WTC11 (cell line): ENCODE measurements around the gene PTGIS. TPM values are rescaled to one million over a fixed set of nuclear protein-coding genes. Genes with fewer than 3 reads are reported as not detected.
A peak's percentile ranks its signal among the peaks of the same experiment; 100 is the strongest.

Experiments
- ATAC-seq: fragments of 200-7000 bp; cut with Tn5 transposase; 2 replicates; pipeline ENCODE4 v1.10.0; 2021; ENCODE audit warnings: mild to moderate bottlenecking, moderate library complexity
- CTCF ChIA-PET: fragments of 300-600 bp; sonication (Branson Sonifier 250); formaldehyde crosslinking; loops from one replicate; lab custom pipeline; 2021; ENCODE audit warnings: antibody characterized with exemption; lab: Charles Lee
- POLR2A ChIA-PET: fragments of 350-600 bp; sonication (Branson Sonifier 250); formaldehyde crosslinking; loops from one replicate; lab custom pipeline; 2021; ENCODE audit warnings: antibody characterized with exemption; lab: Charles Lee
- DNase-seq: peaks from one replicate; pipeline ENCODE4 v3.0.0; 2021; ENCODE audit warnings: low spot score
- H3K27ac Mint-ChIP-seq: 2 replicates; pipeline ENCODE4 v1.8.0; 2021; ENCODE audit warnings: mixed read lengths
- H3K27me3 Mint-ChIP-seq: 2 replicates; pipeline ENCODE4 v1.8.0; 2021; ENCODE audit warnings: low read depth, mild to moderate bottlenecking, moderate library complexity, mixed read lengths
- H3K36me3 Mint-ChIP-seq: 2 replicates; pipeline ENCODE4 v1.8.0; 2021; ENCODE audit warnings: mixed read lengths
- H3K4me1 Mint-ChIP-seq: 2 replicates; pipeline ENCODE4 v1.8.0; 2022; ENCODE audit warnings: mixed read lengths
- H3K4me3 Mint-ChIP-seq: 2 replicates; pipeline ENCODE4 v1.8.0; 2021; ENCODE audit warnings: mild to moderate bottlenecking, moderate library complexity, mixed read lengths
- H3K9me3 Mint-ChIP-seq: 2 replicates; pipeline ENCODE4 v1.8.0; 2021; ENCODE audit warnings: mixed read lengths
- CREB1 ChIP-seq: sonication (generic); formaldehyde crosslinking; IDR thresholded peaks from 2 replicates; pipeline ENCODE4 v1.8.0; 2023; ENCODE audit warnings: mild to moderate bottlenecking, missing genetic modification reagents
- ETV6 ChIP-seq: sonication (generic); formaldehyde crosslinking; IDR thresholded peaks from 2 replicates; pipeline ENCODE4 v1.8.1; 2022; ENCODE audit warnings: mild to moderate bottlenecking, missing genetic modification reagents
- GABPB1 ChIP-seq: sonication (generic); formaldehyde crosslinking; IDR thresholded peaks from 2 replicates; pipeline ENCODE4 v1.8.1; 2023; ENCODE audit warnings: mild to moderate bottlenecking, missing genetic modification reagents
- GTF2I ChIP-seq: fragments of 250-450 bp; sonication (Bioruptor Pico); conservative IDR thresholded peaks from 2 replicates; pipeline ENCODE4 v1.4.0; 2021; ENCODE audit warnings: mild to moderate bottlenecking
- MYBL2 ChIP-seq: sonication (generic); formaldehyde crosslinking; IDR thresholded peaks from 2 replicates; pipeline ENCODE4 v1.8.1; 2023; ENCODE audit warnings: mild to moderate bottlenecking, moderate library complexity, missing genetic modification reagents
- SP1 ChIP-seq: sonication (generic); formaldehyde crosslinking; conservative IDR thresholded peaks from 2 replicates; pipeline ENCODE4 v1.8.1; 2022; ENCODE audit warnings: missing genetic modification reagents
- ZNF138 ChIP-seq: sonication (generic); formaldehyde crosslinking; conservative IDR thresholded peaks from 2 replicates; pipeline ENCODE4 v1.8.1; 2022; ENCODE audit warnings: mild to moderate bottlenecking, moderate library complexity, missing genetic modification reagents
- ZNF219 ChIP-seq: sonication (generic); formaldehyde crosslinking; IDR thresholded peaks from 2 replicates; pipeline ENCODE4 v1.8.0; 2023; ENCODE audit warnings: missing genetic modification reagents, mild to moderate bottlenecking, borderline replicate concordance
- total RNA-seq: library from RNA; stranded (reverse); gene quantifications from 3 replicates; pipeline ENCODE4 v1.2.3, GENCODE V29; 2021
- TF ChIP-seq, protein P1 (sequence below): fragments of 200-600 bp; IDR thresholded peaks from 2 replicates; pipeline ENCODE4 v1.8.0; 2022; ENCODE audit warnings: antibody characterized with exemption
- TF ChIP-seq, protein P2 (sequence below): sonication (generic); formaldehyde crosslinking; IDR thresholded peaks from 2 replicates; pipeline ENCODE4 v1.8.0; 2023; ENCODE audit warnings: missing genetic modification reagents
- TF ChIP-seq, protein P3 (sequence below): sonication (generic); formaldehyde crosslinking; IDR thresholded peaks from 2 replicates; pipeline ENCODE4 v1.8.0; 2022; ENCODE audit warnings: mild to moderate bottlenecking, missing genetic modification reagents
- TF ChIP-seq, protein P4 (sequence below): fragments of 250-450 bp; sonication (Bioruptor Pico); IDR thresholded peaks from 2 replicates; pipeline ENCODE4 v1.9.0; 2021; ENCODE audit warnings: mild to moderate bottlenecking, borderline replicate concordance
- TF ChIP-seq, protein P5 (sequence below): sonication (generic); formaldehyde crosslinking; conservative IDR thresholded peaks from 2 replicates; pipeline ENCODE4 v1.8.1; 2023; ENCODE audit warnings: mild to moderate bottlenecking, low read depth, missing genetic modification reagents, moderate library complexity
- TF ChIP-seq, protein P6 (sequence below): sonication (generic); formaldehyde crosslinking; IDR thresholded peaks from 2 replicates; pipeline ENCODE4 v1.8.1; 2023; ENCODE audit warnings: mild to moderate bottlenecking, moderate library complexity, missing genetic modification reagents

Gene PTGIS
- total RNA-seq, 1 experiment from 2014 or later: 24.3 TPM

DNA sequence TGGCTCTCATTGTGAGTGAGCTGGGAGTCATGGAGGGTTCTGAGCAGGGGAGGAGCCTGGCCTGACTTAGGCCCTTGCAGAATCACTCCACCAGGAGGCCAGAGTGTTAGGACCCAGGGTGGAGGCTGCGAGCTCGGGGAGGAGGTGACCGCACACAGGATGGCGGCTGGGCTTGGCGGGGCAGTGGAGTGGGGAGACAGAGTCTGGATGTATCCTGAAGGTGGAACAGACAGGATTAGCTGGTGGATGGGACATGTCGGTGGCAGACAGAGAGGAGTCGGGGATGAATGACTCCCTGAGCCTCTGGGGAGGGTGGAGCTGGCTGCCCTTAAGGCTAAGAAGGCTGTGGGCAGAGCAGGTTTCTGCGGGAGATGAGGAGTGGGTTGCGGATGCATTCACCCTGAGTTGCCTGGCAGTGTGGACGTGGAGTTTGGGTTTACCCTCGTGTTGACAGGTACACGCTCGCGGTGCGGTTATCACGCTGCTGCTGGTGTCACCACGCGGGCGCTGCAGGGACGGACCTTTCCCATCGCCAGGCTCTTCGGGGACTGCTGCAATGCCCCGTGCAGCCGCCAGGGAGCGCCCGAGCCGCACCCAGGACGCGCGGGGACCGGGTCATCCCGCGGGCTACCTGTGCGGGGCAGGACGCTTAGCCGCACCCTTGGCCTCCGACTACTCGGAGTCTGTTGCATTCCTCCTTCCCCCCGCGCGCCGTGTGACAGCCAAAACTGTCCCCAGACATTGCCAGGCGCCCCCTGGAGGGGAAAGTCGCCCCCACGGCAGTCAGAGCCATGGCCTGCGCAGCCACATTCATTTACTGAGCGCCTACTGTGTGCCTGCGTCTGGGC lies 43.0 kb upstream of the PTGIS start (continued):
- TF ChIP-seq, protein P1, sequence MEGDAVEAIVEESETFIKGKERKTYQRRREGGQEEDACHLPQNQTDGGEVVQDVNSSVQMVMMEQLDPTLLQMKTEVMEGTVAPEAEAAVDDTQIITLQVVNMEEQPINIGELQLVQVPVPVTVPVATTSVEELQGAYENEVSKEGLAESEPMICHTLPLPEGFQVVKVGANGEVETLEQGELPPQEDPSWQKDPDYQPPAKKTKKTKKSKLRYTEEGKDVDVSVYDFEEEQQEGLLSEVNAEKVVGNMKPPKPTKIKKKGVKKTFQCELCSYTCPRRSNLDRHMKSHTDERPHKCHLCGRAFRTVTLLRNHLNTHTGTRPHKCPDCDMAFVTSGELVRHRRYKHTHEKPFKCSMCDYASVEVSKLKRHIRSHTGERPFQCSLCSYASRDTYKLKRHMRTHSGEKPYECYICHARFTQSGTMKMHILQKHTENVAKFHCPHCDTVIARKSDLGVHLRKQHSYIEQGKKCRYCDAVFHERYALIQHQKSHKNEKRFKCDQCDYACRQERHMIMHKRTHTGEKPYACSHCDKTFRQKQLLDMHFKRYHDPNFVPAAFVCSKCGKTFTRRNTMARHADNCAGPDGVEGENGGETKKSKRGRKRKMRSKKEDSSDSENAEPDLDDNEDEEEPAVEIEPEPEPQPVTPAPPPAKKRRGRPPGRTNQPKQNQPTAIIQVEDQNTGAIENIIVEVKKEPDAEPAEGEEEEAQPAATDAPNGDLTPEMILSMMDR: peak; percentile 100
- TF ChIP-seq ZNF138 (CRISPR knock-in tag): no peak
- TF ChIP-seq, protein P2, sequence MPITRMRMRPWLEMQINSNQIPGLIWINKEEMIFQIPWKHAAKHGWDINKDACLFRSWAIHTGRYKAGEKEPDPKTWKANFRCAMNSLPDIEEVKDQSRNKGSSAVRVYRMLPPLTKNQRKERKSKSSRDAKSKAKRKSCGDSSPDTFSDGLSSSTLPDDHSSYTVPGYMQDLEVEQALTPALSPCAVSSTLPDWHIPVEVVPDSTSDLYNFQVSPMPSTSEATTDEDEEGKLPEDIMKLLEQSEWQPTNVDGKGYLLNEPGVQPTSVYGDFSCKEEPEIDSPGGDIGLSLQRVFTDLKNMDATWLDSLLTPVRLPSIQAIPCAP (CRISPR knock-in tag): no peak
- TF ChIP-seq ZNF219 (CRISPR knock-in tag): no peak
- no peak for TF ChIP-seq MYBL2 (CRISPR knock-in tag)
- TF ChIP-seq, protein P3, sequence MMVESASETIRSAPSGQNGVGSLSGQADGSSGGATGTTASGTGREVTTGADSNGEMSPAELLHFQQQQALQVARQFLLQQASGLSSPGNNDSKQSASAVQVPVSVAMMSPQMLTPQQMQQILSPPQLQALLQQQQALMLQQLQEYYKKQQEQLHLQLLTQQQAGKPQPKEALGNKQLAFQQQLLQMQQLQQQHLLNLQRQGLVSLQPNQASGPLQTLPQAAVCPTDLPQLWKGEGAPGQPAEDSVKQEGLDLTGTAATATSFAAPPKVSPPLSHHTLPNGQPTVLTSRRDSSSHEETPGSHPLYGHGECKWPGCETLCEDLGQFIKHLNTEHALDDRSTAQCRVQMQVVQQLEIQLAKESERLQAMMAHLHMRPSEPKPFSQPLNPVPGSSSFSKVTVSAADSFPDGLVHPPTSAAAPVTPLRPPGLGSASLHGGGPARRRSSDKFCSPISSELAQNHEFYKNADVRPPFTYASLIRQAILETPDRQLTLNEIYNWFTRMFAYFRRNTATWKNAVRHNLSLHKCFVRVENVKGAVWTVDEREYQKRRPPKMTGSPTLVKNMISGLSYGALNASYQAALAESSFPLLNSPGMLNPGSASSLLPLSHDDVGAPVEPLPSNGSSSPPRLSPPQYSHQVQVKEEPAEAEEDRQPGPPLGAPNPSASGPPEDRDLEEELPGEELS (CRISPR knock-in tag): no peak
- TF ChIP-seq, protein P4, sequence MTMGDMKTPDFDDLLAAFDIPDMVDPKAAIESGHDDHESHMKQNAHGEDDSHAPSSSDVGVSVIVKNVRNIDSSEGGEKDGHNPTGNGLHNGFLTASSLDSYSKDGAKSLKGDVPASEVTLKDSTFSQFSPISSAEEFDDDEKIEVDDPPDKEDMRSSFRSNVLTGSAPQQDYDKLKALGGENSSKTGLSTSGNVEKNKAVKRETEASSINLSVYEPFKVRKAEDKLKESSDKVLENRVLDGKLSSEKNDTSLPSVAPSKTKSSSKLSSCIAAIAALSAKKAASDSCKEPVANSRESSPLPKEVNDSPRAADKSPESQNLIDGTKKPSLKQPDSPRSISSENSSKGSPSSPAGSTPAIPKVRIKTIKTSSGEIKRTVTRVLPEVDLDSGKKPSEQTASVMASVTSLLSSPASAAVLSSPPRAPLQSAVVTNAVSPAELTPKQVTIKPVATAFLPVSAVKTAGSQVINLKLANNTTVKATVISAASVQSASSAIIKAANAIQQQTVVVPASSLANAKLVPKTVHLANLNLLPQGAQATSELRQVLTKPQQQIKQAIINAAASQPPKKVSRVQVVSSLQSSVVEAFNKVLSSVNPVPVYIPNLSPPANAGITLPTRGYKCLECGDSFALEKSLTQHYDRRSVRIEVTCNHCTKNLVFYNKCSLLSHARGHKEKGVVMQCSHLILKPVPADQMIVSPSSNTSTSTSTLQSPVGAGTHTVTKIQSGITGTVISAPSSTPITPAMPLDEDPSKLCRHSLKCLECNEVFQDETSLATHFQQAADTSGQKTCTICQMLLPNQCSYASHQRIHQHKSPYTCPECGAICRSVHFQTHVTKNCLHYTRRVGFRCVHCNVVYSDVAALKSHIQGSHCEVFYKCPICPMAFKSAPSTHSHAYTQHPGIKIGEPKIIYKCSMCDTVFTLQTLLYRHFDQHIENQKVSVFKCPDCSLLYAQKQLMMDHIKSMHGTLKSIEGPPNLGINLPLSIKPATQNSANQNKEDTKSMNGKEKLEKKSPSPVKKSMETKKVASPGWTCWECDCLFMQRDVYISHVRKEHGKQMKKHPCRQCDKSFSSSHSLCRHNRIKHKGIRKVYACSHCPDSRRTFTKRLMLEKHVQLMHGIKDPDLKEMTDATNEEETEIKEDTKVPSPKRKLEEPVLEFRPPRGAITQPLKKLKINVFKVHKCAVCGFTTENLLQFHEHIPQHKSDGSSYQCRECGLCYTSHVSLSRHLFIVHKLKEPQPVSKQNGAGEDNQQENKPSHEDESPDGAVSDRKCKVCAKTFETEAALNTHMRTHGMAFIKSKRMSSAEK: no peak
- TF ChIP-seq, protein P5, sequence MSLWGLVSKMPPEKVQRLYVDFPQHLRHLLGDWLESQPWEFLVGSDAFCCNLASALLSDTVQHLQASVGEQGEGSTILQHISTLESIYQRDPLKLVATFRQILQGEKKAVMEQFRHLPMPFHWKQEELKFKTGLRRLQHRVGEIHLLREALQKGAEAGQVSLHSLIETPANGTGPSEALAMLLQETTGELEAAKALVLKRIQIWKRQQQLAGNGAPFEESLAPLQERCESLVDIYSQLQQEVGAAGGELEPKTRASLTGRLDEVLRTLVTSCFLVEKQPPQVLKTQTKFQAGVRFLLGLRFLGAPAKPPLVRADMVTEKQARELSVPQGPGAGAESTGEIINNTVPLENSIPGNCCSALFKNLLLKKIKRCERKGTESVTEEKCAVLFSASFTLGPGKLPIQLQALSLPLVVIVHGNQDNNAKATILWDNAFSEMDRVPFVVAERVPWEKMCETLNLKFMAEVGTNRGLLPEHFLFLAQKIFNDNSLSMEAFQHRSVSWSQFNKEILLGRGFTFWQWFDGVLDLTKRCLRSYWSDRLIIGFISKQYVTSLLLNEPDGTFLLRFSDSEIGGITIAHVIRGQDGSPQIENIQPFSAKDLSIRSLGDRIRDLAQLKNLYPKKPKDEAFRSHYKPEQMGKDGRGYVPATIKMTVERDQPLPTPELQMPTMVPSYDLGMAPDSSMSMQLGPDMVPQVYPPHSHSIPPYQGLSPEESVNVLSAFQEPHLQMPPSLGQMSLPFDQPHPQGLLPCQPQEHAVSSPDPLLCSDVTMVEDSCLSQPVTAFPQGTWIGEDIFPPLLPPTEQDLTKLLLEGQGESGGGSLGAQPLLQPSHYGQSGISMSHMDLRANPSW (CRISPR knock-in tag): no peak
- TF ChIP-seq ETV6 (CRISPR knock-in tag): peak; percentile 63
- TF ChIP-seq GTF2I: no peak
- TF ChIP-seq, all 79 proteins: peak for 9

DNA sequence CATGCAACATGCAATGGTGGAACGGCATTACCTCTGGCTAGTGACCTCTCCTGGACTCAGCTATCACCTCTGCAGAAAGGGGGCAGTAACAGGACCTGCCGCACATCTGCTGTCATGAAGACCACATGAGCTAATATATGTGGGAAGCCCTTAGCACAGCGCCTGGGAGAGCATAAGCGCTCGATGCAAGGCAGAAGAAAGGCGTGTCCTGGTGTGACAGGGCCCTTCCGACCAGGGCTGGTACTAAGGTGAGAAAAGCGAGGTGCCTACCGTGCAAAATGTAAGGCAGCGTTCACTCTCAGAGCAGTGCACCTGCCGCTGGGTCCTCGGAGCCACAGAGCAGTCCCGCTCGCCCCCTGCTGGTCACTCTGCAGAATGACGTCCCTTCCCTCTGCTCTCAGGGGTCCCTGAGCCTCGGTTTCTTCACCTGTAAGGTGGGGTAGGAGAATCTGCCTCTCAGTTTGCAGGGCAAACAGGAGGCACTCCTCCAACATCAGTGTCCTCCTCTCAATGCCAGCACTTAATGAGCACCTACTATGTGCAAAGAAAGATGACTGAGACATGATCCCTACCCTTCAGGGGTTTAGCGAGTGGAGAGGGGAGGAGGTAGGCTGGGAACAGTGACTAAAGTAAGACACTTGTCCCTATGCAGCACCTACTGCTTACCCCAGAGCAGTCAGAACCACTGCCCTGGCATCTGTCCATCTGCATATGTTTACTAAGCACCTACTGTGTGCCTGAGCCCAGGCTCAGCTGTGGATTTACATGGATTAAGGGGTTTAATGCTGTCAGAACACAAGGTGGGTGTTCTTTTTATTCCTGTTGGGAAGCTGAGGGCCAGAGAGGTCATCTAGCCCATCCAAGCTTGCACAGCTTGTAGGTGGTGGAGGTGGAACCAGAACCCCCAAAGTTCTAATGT lies 41.1 kb upstream of the PTGIS start:
- POLR2A ChIA-PET: interaction anchor here (1.1 kb wide), 1 partner anchor 67 kb away, joined by 5 read pairs; no protein-coding TSS in a partner anchor
- TF ChIP-seq GABPB1 (peak; percentile 22; the same call in 1 of the 2 replicates), SP1 (0 out of 2 replicates have a peak, but pooled peaks have one; percentile 13), CREB1 (CRISPR knock-in tag) (no peak)
- TF ChIP-seq, protein P1: peak; percentile 99
- TF ChIP-seq, protein P6, sequence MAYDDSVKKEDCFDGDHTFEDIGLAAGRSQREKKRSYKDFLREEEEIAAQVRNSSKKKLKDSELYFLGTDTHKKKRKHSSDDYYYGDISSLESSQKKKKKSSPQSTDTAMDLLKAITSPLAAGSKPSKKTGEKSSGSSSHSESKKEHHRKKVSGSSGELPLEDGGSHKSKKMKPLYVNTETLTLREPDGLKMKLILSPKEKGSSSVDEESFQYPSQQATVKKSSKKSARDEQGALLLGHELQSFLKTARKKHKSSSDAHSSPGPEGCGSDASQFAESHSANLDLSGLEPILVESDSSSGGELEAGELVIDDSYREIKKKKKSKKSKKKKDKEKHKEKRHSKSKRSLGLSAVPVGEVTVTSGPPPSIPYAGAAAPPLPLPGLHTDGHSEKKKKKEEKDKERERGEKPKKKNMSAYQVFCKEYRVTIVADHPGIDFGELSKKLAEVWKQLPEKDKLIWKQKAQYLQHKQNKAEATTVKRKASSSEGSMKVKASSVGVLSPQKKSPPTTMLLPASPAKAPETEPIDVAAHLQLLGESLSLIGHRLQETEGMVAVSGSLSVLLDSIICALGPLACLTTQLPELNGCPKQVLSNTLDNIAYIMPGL: 0 out of 2 replicates have a peak, but pooled peaks have one; percentile 34
- TF ChIP-seq, all 79 proteins: peak for 4
- Mint-ChIP-seq H3K36me3 (no peaks in the 10 kb centered on the region), H3K9me3 (no peaks in the 10 kb centered on the region), H3K4me1 (peaks cover 5% of the 10 kb centered on the region; the same call in 1 of the 2 replicates), H3K27me3 (no peaks in the 10 kb centered on the region), H3K4me3 (peak overlapping the region; percentile 43), H3K27ac (no peak overlapping the region)
- ATAC-seq: peak; percentile 62
- peak; percentile 77 for DNase-seq
- CTCF ChIA-PET: interaction anchor here (0.6 to 11.7 kb wide), 89 partner anchors 9 to 477 kb away, joined by 3 to 540 read pairs (median 4); partner anchors contain the start of genes RNF114, SLC9A8 and SPATA2
